Raji (cell line): ENCODE data around the gene ARMH3.

Experiments used
- POLR2A ChIP-seq: IDR thresholded peaks from 2 replicates; pipeline ENCODE4 v1.6.1; 2011; ENCODE audit warnings: low read depth, low read length, control low read depth; ENCODE audit not compliant: insufficient read depth

ARMH3 gene

DNA sequence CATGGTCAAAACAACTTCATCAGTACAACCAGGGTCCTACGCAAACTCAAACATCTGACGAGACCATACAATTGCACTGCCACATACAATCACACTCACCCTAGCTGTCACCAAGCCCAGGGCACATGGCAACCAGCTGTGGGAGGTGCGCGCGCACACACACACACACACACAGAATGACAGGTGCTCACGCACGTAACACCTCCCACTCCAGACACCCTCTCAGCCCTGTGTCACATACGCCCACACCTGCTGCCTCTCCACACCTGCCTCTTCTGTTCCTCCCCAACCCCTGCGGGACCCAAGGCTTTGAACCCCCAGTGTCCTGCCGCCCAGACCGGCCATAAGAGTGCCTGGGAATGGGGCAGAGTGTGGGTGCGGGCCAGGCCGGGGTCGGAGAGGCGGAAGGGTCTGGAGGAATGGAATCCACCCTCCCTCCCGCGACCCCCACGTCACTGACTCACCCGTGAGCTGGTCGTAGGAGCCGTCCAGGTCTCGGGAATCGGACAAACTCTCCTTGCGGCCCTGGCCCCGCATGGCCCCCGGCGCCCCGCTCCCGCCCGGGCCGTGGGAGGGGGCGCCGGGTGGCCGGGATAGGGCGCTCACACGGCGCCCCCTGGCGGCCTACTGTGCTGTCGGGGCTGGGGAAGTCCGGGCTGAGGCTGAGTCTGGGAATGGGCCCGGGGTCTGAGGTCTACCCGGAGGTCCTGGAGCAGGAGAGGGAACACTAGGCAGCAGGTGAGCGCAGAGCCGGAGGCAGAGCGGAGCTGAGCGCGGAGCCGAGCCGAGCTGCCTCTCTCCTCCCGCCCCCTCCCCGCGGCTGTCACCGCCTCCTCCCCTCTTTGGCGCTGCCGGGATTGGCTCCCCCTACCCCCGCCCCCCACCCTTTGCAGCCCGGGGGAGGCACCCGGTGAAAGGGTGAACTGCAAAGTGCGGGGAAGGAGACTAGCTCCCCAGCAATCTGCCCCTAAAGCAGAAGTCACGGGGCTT lies 212.6 kb downstream of the ARMH3 start, which contains the start of gene KCNIP2:
Gene KCNIP2 (minus strand): TSS at position 769 of the 990 bp plus-strand sequence. CDS start 232 bp downstream, at position 537.
- 0 out of 2 replicates have a peak, but pooled peaks have one; percentile 28 for TF ChIP-seq POLR2A

DNA sequence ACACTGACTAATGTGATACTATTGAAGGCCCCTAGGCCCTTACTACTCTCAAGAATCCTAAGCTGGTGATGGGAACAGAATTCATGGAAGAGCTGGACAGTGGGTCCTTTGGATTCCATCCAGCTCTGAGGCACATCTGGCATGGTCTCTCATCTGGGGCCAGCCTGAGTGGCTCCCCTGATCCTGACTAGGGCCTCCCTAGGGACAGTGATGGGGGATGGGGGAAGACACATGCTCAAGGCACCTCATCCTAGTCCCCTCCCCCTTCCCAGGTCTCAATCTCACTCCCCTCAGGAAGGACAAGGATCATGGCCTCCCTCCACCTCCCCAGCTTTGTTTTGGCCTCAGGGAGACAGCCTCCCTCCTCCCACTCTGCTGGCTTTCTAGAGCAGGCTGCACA lies 214.1 kb downstream of the ARMH3 start:
- TF ChIP-seq POLR2A: no peak

DNA sequence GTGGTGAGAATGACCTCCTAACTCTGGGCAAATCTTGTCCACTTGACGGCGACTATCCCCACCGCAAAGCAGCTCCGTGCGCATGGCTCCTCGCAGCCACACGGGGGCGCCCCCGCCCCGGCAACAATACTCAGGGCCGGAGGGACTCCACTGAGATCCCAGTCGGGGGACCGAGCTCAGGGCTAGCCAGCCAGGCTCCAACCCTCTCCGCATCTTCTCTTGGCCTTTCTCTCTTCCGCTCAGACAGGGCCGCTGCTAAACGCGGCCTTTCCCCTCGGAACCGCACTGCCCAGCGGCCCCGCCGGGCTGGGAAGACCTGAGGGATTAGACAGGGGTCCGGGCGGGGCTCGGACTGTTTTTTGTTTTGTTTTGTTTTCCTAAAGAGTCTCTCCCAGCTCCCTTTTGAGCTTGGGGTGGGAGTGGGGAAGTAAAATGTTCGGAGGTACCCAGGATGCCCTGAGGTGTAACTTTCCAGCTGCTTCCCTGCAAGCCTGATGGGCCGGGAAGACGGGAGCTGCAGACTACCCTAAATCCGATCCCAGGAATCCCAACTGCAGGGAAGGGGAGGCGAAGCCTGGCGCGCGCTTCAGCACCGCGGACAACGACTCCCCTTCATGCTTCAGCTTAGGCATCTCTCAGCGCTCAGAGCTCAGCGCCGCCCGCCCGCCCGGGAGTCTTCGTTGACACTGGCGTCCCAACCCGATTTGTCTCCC lies 215.1 kb downstream of the ARMH3 start:
- TF ChIP-seq POLR2A: 0 out of 2 replicates have a peak, but pooled peaks have one; percentile 5

DNA sequence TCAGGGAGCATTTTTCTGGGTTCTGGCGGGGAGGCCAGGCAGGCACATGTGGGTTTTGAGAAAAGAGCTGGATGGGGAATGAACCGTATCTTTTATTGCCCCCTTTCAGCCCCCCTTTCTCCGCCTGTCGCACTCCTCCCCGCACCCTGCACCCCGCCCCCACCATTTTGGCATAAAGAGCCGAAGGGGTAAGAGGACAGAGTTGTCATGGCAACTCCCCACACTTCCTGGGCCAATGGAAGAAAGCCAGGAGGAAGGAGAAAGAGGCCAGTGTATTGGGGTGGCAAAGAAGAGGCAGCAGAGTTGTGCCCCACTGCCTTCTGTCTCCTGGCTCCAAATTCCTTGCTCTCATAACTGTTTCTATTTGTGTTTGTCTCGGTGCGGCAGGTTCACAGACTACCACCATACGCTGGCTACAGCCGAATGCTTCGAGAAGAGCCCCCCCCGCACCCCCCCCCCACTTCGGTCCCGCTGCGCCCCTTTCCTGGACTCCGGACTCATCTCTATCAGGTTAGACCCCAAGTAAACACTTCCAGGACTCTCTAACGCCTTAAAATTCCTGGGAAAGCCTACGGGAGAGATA lies 215.8 kb downstream of the ARMH3 start:
- no peak for TF ChIP-seq POLR2A

DNA sequence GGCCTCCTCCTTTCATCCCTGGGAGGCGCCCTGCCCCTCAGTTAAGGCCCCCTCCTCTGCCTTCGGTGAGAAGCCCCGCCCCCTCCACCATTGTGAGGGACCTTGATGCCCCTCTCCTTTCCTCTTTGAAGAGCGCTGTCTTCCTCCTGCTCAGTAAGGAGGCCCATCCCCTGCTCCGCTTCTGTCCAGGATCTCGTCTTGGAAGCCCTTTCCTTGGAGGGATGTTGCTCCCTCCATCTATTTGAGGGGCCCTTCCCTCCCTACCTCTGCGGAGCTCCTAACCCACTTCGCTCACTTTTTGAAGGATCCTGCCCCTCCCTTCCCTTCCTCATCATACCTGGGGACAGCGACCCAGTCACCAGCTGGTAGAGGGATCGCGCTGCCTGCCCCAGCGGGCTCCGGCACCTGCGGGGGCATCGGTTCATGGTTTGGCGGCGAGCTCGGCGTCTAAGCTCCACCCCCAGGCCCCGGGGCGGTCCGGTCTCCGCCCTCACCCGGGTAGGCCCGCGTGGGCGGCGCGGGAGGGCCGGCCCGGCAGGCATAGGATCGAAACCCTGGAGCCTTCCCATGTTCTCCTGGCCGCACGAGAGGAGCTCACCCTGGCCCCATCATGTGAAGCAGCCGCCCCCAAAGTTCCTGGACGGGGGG lies 216.4 kb downstream of the ARMH3 start:
- TF ChIP-seq POLR2A: no peak

DNA sequence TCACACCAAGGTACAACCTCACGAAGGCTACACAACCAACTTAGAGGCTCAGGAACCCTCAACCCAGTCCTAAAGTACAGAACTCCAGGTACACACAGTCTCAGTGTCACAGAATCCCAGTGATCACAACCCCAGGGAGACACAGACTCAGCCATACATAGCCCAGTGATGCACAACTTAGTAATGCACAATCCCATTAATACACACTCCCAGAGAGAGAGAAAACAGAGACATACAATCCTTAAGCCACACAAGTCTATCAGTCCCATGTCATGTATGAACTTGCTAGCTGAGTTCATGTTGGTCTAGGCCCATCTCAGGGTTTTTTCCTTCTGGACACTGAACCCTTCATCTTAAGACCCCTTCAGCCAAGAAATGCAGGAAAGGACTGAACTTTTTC lies 217.0 kb downstream of the ARMH3 start:
- no peak for TF ChIP-seq POLR2A

DNA sequence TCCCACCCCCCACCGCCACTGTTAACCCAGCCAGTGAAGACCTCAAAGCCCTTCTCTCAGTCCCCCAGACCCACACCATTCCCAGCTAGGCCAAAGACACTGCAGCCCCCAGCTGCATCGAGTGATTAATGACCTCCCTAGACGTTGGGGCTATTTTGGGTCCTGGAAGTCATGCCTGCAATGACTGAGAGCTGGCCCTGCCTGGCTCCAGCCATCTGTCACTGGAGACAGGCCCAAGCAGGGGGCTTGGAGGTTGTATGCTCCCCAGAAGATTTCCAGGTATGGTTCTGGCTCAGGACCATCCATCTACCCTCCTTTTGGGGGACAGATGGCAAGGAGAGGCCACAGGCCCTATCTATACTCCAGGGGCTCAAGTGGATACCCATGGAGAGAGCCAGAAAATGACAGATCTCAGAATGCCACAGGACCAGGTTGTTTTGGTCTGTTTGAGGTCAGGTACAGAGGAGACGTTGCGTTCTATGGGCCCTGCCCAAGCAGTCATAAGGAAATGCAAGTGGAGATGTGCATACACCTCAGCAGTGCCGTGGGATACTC lies 217.5 kb downstream of the ARMH3 start:
- TF ChIP-seq POLR2A: no peak

DNA sequence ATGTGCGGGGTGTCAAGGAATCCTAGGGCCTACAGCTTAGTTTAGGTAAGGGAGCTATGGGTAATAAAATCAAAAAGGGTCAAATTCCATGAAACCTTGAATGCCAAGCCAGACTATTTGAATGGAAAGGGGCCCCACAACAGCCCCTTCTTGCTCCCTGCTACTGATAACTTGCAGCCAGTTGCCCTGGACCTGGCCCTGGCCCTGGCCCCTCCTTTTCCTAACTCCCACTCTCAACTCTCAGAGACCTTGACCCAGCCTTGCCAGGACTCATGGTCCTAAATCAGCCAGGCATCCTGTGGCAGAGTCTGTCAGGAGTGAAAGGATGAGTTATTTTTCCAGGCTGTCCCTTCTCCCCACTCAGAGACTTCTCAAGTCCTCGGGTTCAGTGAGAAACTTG lies 218.2 kb downstream of the ARMH3 start:
- no peak for TF ChIP-seq POLR2A

DNA sequence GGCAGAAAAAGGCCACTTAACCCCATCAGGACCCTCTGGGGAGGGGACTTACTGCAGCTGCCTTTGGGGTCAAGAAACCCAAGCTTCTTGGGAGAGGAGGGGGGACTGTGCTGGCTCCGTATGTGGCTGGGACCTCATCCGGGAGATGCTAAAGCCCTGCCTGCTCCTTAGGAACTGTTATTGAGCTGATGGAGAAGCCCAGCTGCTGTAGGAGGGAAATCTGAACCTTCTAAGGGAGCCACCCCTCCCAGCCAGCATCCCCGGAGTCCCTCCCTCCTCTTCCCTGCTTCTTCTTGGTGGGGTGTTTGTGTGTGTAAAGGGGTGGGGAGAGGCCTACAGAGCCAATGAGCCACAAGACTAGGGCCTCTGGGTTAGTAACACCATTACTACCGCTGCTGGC lies 220.6 kb downstream of the ARMH3 start:
- no peak for TF ChIP-seq POLR2A

DNA sequence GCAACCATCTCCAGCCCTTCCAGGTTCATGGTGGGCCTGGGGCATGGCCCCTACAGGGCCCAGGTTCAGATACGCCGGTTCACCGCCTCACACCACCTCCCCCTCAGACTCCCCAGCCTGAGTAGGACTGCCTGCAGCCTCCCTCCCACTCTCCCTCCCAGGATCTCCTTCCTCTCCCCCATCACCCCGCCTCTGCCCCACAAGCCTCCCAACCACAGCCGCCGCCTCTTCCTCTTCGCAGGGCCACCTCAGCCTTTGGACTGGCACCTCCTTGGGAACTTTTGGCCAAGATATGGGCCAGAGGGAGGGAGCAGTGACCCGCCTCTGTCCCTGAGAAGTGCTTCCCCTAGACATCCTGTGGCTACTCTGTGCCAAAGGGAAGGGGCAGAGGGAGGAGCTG lies 221.6 kb downstream of the ARMH3 start:
- TF ChIP-seq POLR2A: no peak

DNA sequence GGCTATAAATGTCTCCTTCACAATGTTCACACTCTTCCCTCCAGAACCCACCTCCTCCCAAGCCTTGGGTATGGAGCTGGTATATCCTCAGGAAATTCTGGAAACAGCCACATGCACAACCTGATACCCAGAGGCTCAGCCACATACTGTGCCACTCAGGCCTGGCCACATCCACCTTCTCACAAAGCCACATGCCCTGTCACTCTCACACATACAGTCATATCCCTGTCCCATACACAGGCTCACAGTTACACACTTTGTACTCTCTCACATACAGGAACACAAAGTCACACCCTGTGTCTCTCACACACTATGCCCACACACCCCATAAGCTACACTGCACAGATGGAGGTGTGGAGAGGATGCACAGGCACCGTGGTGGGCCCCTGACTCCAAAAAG lies 222.5 kb downstream of the ARMH3 start:
- TF ChIP-seq POLR2A: no peak

DNA sequence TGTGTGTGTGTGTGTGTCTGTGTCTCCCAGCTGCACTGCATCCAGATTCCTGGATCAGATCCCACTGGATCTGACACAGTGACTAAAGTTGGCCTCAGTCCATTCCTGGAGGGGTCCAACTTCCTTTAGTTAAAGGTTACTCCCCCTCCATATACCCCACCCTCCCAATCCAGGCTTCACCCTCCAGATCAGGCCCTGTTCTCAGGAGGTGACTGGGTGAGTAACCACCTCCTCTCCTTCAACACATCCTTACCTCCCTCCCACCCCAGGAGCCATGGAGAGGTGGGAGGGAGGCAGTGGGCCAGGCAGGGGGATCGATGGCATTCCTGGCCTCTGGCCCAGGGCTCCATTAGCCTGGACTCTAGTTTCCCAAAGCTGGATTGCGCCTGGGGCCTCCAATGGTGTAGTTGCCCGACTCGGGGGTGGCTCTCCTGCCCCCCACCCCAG lies 223.6 kb downstream of the ARMH3 start:
- no peak for TF ChIP-seq POLR2A

DNA sequence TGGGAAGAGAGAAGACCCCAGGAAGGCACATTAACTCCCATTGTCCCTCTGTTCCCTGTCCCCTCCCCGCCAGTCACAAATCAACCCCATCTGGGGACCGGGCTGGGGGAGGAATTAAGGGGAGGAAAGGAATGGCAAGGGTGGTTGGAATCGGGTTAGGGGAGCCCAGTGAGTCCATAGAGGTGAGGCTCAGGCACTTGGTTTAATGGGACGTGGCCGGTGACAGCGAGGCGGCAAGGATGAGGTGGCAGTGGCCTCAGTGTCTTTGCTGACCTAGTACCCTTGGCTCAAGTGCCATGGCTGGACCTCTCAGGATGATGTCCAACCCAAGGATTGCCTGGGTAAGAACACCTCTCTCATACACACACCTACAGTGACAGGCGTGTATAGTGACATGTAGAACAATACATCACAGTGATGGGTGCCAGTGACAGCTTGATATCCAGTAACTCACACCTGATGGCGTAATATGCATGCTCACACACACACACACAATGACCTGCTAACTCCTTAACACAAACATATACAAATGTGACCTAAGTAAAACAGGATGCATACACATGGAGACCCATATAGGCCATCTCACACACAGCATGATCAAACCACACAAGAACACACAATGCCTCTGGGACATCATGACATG lies 224.7 kb downstream of the ARMH3 start:
- no peak for TF ChIP-seq POLR2A
